HG03280 (cell line): ENCODE measurements around the gene CHAD.
"Not testable (repeated sequence)": the region's sequence is repeated elsewhere in the genome, so short reads cannot be mapped to it uniquely, and the experiment has no call there.

Source experiments
- ATAC-seq: cut with Tn5 transposase; IDR thresholded peaks from one replicate; pipeline ENCODE4 v1.9.1; 2021; ENCODE audit warnings: mild to moderate bottlenecking, moderate library complexity; ENCODE audit not compliant: unreplicated experiment

The CHAD gene

DNA sequence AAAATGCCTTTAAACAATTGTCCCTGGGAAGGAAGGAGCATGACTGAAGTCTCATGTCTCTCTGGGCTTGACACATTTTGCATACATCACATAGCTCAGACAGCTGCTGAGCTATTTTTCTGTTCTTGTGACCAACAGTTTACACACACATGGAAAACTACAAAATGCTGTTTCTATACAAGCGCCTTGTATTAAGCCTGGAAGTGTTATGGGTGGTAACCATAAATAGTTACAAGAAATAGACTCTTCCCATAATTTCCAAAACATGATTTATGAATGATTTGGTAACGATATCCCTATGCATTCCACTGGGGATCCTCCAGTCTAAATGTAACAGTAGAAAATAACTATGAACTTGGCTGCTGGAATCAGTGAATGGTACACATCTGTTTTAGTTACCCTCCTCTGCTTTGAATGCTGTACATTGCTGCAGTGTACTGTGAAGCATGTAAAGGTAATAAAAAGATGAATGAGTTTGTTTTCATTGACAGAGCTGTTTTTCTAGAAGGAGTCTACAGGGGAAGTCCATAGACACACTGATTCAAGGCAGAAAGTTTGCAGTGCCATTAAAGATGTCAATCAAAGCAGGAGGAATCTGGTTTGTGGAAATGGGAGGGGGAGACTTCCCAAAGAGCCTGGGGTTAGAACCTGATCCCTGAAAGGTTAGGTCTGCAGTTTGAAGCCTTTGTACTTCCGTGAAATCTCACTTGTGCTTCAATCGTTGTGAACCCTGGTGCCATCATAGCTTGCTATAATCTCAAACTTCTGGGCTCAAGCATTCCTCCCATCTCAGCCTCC lies 37.7 kb downstream of the CHAD start:
- ATAC-seq: no peak

DNA sequence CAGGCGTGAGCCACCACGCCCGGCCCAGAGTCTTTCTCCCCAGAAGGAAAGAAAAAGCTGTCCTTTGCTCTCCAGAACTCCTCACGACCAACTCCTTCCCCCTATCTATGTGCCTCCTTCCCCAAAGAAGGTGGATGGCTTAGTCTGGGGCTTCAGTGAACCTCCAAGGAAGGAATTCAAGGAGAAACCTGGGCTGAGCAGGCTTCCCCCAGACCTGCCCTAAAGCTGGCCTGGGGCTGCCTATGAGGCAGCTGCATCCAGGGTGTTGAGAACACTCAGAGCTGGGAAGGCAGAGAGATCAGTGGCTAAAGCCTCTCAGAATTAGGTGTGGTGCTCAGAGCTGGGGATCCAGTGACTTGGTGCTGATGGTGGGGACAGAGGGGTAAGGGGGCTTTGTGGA lies 38.9 kb downstream of the CHAD start:
- no peak for ATAC-seq

GRCh38 chr17:50428831-50429424 lies 39.8 kb downstream of the CHAD start:
- no peak for ATAC-seq

DNA sequence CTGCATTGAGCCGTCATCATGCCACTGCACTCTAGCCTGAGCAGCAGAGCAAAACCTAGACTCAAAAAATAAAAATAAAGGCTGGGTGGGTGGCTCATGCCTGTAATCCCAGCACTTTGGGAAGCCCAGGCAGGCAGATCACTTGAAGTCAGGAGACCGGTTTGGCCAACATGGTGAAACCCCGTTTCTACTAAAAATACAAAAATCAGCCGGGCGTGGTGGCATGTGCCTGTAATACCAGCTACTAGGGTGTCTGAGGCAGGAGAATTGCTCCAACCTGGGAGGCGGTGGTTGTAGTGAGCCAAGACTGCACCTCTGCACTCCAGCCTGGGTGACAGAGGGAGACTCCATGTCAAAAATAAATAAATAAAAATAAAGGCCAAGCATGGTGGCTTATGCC lies 40.6 kb downstream of the CHAD start:
- not testable (repeated sequence) for ATAC-seq

GRCh38 chr17:50426814-50427787 lies 41.6 kb downstream of the CHAD start:
- ATAC-seq: no peak

GRCh38 chr17:50426472-50426782 lies 42.3 kb downstream of the CHAD start:
- ATAC-seq: no peak

DNA sequence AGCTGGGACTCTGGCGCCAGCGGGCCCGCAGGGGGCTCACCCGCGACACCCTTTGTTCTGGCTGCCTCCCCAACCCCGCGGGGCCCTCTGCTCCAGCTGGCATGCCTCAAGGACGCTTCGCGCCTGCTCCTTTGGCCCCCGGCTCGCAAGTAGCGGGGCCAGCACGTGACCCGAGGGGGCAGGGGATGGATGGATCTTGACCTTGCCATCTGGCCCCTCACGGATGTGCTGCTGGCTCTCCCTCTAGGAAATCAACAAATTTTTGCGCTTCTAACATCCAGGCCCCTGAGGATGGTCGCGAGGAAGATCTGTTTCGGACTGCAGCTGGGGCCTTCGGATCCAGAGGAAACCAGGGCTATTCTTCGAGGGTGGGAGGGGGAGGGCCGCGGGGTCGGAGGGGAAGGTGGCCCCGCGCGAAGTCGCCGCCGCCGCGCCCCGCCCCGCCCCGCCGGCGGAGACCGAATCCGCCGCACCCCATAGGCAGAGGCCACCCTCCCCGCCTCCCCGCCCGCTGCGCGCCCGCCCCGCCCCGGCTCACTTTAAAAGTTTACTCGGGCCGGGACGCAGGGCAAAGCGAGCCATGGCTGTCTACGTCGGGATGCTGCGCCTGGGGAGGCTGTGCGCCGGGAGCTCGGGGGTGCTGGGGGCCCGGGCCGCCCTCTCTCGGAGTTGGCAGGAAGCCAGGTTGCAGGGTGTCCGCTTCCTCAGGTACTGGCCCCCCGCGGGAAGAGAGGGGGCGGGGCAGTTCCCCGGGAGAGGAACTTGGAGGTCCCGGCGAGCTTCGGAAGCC lies 42.8 kb downstream of the CHAD start, which contains the start of gene ACSF2:
Gene ACSF2 (plus strand): TSS at position 537 of the 790 bp plus-strand sequence. CDS start 44 bp downstream, at position 581.
- ATAC-seq: peak; percentile 66

DNA sequence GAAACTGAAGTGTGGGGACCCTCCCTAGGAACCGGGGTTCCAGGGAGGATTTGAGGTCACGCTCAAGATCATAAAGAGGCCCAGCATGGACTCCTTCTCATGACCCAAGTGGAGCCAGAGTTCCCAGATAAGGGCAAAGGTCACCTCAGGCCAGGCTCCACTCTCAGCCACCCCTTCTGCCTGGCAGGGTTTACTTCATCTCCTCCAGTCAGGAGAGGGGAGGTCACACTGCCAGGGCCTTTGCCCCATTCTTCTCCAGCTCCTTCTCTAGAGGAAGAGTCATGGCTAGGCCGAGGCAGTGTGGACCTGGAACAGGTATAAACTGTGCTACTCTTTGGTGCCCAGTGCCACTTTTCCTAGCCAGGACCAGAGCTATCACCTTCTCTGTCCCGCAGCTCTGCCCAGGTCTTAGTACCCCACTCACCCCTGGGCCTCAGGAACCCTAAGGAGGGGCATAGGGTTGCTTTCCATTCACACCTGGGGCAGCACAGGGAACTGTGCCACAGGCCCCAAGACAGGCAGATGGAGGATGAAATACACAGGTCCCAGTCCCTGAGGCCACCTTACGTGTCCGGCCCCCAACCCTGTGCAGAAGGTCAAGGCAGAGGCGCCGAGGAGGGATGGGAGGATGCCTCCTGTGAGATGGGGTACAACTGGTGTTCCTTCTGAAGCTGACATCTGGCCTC lies 43.5 kb downstream of the CHAD start:
- ATAC-seq: no peak

- ATAC-seq: no peak
Observed at GRCh38 chr17:50424246-50424995, 44.3 kb downstream of the CHAD start.

DNA sequence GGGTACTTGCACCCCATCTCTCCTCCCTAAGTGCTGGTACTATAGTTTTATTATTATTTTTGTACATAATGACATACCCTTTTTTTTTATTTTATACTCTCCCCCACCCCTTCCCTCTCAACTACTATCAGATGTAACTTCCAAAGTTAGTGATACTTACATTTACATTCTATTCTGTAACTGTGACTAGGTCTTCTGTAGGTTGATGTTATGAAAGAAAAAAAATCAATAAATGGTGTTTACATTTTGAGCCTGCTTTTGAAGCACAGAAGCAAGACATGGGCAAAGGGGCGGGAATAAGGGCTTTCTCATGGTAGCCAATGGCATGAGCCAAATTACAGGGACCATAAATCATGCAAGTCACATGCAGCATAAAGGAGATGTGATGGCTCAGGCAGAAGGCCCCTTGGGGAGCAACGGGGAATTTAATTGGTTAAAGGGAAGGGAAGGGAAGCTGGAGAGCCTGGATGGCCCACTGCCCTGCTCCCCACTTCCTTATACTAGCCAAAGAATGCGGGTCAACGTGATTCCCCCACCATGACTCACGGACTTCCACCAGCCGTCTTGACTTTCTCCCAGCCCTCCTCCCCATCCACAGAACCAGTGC lies 45.0 kb downstream of the CHAD start:
- no peak for ATAC-seq

DNA sequence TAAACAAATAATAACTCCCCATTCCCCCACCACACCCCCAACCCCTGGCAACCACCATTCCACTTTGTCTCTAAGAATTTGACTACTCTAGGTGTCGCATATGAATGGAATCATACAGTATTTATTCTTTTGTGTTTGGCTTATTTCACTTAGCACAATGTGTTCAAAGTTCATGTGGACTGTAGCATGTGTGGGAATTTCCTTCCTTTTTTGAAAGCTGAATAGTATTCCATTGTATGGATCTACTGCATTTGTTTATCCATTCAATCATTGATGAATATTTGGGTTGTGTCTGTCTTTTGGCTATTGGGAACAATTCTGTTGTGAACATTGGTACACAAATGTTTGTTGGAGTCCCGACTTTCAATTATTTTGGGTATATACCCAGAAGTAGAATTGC lies 45.9 kb downstream of the CHAD start:
- ATAC-seq: no peak

DNA sequence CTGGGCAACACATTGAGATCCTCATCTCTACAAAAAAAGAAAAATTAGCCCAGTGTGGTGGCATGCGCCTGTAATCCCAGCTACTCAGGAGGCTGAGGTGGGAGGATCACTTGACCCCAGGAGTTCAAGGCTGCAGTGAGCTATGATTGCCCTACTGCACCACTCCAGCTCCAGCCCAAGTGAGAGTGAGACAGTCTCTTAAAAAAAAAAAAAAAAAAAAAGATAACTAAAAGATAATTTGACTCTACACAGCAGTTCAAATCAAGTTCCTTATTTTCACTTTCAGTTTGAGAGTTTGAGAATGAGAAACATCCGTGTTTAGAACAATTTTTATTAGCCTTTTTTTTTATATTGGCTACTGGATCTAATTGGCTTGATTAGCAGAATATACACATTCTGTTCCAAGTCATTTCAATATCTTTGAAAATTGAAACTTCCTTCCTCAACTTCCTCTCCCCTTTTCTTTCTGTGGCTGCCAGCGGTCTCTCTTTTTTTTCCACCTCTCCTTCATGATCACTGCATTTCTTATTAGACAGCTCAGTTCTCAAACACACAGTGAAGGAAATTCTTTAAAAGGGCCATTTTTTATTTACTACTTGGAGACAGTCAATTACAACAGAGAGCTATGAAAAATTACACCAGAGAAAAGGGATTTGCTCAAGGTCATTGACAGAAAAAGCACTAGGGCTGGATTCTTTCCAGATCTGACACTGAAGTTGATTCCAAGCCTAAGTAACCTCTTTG lies 47.2 kb downstream of the CHAD start:
- ATAC-seq: no peak

GRCh38 chr17:50420419-50421112 lies 48.1 kb downstream of the CHAD start:
- no peak for ATAC-seq

- ATAC-seq: not testable (repeated sequence)
Observed at GRCh38 chr17:50419577-50419976, 49.1 kb downstream of the CHAD start.

- no peak for ATAC-seq
Observed at GRCh38 chr17:50414808-50415207, 53.9 kb downstream of the CHAD start.
